NB4 (cell line): ENCODE measurements around the gene TPO.

Source experiments
- DNase-seq: peaks from one replicate; pipeline ENCODE4 v3.0.0; 2010; ENCODE audit warnings: low read depth
- H3K4me3 ChIP-seq: one replicate; pipeline ENCODE4 v1.5.1; 2011; ENCODE audit warnings: mild to moderate bottlenecking, low read depth, low read length, moderate library complexity
- CTCF ChIP-seq: IDR thresholded peaks from one replicate; pipeline ENCODE4 v1.5.1; 2012; ENCODE audit warnings: low read depth, low read length
- MYC ChIP-seq: IDR thresholded peaks from 2 replicates; pipeline ENCODE4 v1.6.1; 2011; ENCODE audit warnings: low read depth, low read length
- POLR2A ChIP-seq: IDR thresholded peaks from 2 replicates; pipeline ENCODE4 v1.6.1; 2011; ENCODE audit warnings: mild to moderate bottlenecking; ENCODE audit not compliant: insufficient read length; ENCODE audit errors: extremely low read depth
- TF ChIP-seq, protein P1 (sequence below): IDR thresholded peaks from 2 replicates; pipeline ENCODE4 v1.6.1; 2011; ENCODE audit warnings: low read depth, low read length

The TPO gene

DNA sequence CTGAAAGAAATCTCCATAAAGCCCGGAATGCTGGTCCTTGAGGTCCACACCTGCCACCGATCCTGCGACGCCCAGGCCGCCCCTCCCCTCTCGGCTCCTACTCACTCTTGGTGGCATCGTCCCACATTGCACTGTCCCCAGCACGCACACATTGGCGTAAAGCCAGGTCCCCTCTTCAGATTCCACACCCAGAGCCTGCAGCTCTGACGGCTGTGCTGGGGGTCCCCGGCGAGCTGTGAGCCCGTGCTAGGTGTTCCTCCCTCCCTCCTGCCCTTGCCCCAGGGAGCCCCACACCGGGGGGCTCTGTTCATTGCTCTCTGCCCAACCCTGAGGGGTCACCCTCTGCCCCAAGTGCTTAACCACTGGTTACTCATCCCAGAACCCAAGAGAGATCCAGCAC is 8.5 kb downstream of the TPO start:
- no peak for TF ChIP-seq CTCF
- DNase-seq: no peak
- no peak overlapping the region for H3K4me3 ChIP-seq

DNA sequence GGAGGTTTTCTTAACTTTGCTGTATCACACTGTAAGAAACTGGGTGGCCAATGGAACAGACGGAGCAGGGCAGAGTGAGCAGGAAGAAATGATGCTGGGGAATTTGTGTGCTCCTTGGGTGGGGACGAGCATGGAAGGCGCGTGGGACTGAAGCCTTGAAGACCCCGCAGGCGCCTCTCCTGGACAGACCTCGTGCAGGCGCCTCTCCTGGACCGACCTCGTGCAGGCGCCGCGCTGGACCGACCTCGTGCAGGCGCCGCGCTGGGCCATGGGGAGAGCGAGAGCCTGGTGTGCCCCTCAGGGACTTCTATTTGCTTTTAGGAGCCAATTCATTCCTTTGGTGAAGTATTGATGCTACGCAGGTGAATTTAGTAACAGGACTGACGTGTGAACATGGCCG is 8.9 kb downstream of the TPO start:
- H3K4me3 ChIP-seq: no peak overlapping the region
- TF ChIP-seq MYC: no peak
- TF ChIP-seq, protein P1, sequence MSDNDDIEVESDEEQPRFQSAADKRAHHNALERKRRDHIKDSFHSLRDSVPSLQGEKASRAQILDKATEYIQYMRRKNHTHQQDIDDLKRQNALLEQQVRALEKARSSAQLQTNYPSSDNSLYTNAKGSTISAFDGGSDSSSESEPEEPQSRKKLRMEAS: no peak
- TF ChIP-seq POLR2A: no peak
- no peak for TF ChIP-seq CTCF
- no peak for DNase-seq

DNA sequence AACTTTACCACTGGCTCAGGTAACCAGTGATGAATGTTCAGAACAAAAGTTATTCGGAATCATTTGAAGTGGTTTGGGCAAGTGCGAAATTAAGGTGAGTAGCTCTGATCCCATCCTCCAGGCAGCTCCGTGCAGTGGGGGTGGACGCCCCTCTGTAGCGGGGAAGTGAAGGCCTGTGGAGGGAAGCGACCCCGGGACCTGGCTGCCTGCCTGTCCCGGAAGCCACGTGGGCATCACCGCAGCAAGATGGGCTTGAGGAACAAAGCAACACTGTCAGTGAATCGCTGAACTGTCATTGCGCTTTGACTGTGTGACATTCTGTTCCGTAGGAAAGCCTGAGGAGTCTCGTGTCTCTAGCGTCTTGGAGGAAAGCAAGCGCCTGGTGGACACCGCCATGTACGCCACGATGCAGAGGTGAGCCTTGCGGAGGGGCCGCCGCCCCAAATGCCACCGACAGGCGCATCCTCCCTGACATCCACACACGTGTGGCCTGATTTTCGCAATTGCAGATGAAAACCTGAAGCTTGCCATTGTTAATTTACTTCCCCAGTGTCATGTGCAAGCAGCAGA is 9.5 kb downstream of the TPO start:
- TF ChIP-seq POLR2A (no peak), CTCF (no peak), MYC (no peak)
- TF ChIP-seq, protein P1: no peak
- DNase-seq: no peak
- no peak overlapping the region for H3K4me3 ChIP-seq

- TF ChIP-seq CTCF (no peak), POLR2A (no peak), MYC (no peak)
- TF ChIP-seq, protein P1: no peak
- no peak overlapping the region for H3K4me3 ChIP-seq
- DNase-seq: no peak
Measured at GRCh38 chr2:1427086-1427485, 13.8 kb downstream of the TPO start.

GRCh38 chr2:1429895-1430294 is 16.6 kb downstream of the TPO start:
- no peak for DNase-seq
- TF ChIP-seq, protein P1: no peak
- TF ChIP-seq POLR2A (no peak), CTCF (no peak), MYC (no peak)

GRCh38 chr2:1430491-1430890 is 17.2 kb downstream of the TPO start:
- no peak for DNase-seq
- H3K4me3 ChIP-seq: no peak overlapping the region
- TF ChIP-seq, protein P1: no peak
- TF ChIP-seq MYC (no peak), POLR2A (no peak), CTCF (no peak)

More at GRCh38 chr2:1429895-1430294, 16.6 kb downstream of the TPO start:
- H3K4me3 ChIP-seq: no peak overlapping the region
